K562 (cell line): Measurements from ENCODE around the gene GFOD1. TPM values are rescaled to one million over a fixed set of nuclear protein-coding genes. Genes with fewer than 3 reads are reported as not detected.

ENCODE experiments used
- CTBP1 ChIP-seq: fragments of 450-650 bp; IDR thresholded peaks from 2 replicates; pipeline ENCODE4 v1.6.1; 2016; ENCODE audit warnings: borderline replicate concordance
- ESRRB ChIP-seq: fragments of 250-450 bp; sonication (Bioruptor Pico); IDR thresholded peaks from 2 replicates; pipeline ENCODE4 v1.5.0; 2020; ENCODE audit warnings: mild to moderate bottlenecking, moderate library complexity, borderline replicate concordance
- HDAC8 ChIP-seq: fragments of 450-650 bp; IDR thresholded peaks from 2 replicates; pipeline ENCODE4 v1.6.1; 2016; ENCODE audit warnings: mild to moderate bottlenecking, missing genetic modification characterization, moderate library complexity, missing compliant biosample characterization
- ZBTB17 ChIP-seq: fragments of 450-650 bp; formaldehyde crosslinking; IDR thresholded peaks from 2 replicates; pipeline ENCODE4 v1.4.0; 2020; ENCODE audit warnings: mild to moderate bottlenecking
- ZBTB7A ChIP-seq: IDR thresholded peaks from 2 replicates; pipeline ENCODE4 v1.6.1; 2011; ENCODE audit warnings: low read depth, mild to moderate bottlenecking, low read length, moderate library complexity, borderline replicate concordance; ENCODE audit not compliant: control insufficient read depth
- ZNF143 ChIP-seq: sonication (generic); formaldehyde crosslinking; IDR thresholded peaks from 2 replicates; pipeline ENCODE4 v1.9.0; 2022; ENCODE audit warnings: mild to moderate bottlenecking, missing genetic modification reagents
- ZNF146 ChIP-seq: IDR thresholded peaks from one replicate; pipeline ENCODE4 v1.6.1; 2018; ENCODE audit warnings: missing compliant biosample characterization; ENCODE audit not compliant: unreplicated experiment
- polyA plus RNA-seq, 8 experiments: library from polyadenylated mRNA; depleted of rRNA in 4 of 8; stranded (reverse) in 5 of 8; unstranded in 3 of 8; fragments of >200 nt; fragmentation: Nextera tagmentation in 2 of 8; fragmentation: Illumina TruSeq in 1 of 8; extraction: Ambion mirVana in 2 of 8; extraction: Trizol in 1 of 8; gene quantifications; 2 replicates each; pipeline versions ENCODE4 v1.2.1 to v1.2.3, GENCODE V29; 2011 to 2014; ENCODE audit warnings: inconsistent platforms in 1 of 8, missing spikeins in 1 of 8
- total RNA-seq, 7 experiments: library from RNA; depleted of rRNA in 6 of 7; stranded (reverse); fragments of >200 nt in 6 of 7; fragmentation: Illumina TruSeq in 2 of 7; extraction: Trizol in 2 of 7; gene quantifications; 2 replicates each; pipeline versions ENCODE4 v1.2.1 to v1.2.3, GENCODE V29; 2011 to 2021; ENCODE audit warnings: low replicate concordance in 1 of 7
- TF ChIP-seq, protein P1 (sequence below): IDR thresholded peaks from 3 replicates; pipeline ENCODE4 v1.6.1; 2011; ENCODE audit warnings: borderline replicate concordance, mild to moderate bottlenecking, moderate library complexity; ENCODE audit not compliant: insufficient read length; ENCODE audit errors: extremely low read depth
- TF ChIP-seq, protein P2 (sequence below): sonication (generic); formaldehyde crosslinking; IDR thresholded peaks from 2 replicates; pipeline ENCODE4 v1.8.0; 2022; ENCODE audit warnings: missing genetic modification reagents, mild to moderate bottlenecking, borderline replicate concordance
- TF ChIP-seq, protein P3 (sequence below): sonication (generic); formaldehyde crosslinking; IDR thresholded peaks from 2 replicates; pipeline ENCODE4 v1.8.0; 2023; ENCODE audit warnings: mild to moderate bottlenecking, missing genetic modification reagents
- TF ChIP-seq, protein P4 (sequence below): fragments of 450-650 bp; formaldehyde crosslinking; IDR thresholded peaks from 2 replicates; pipeline ENCODE4 v1.4.0; 2020; ENCODE audit warnings: mild to moderate bottlenecking, moderate library complexity
- TF ChIP-seq, protein P5 (sequence below): fragments of 150-350 bp; conservative IDR thresholded peaks from 2 replicates; pipeline ENCODE4 v1.6.1; 2014; ENCODE audit warnings: low read length
- TF ChIP-seq, protein P6 (sequence below): sonication (generic); formaldehyde crosslinking; IDR thresholded peaks from 2 replicates; pipeline ENCODE4 v1.8.1; 2022; ENCODE audit warnings: missing genetic modification reagents

GFOD1 gene
- total and polyA plus RNA-seq, 9 of the 15 experiments (the other 6 are each of a cell fraction or from before 2014, with no cell fraction given), result 3.8 to 12.0 (median 8.2) TPM

DNA sequence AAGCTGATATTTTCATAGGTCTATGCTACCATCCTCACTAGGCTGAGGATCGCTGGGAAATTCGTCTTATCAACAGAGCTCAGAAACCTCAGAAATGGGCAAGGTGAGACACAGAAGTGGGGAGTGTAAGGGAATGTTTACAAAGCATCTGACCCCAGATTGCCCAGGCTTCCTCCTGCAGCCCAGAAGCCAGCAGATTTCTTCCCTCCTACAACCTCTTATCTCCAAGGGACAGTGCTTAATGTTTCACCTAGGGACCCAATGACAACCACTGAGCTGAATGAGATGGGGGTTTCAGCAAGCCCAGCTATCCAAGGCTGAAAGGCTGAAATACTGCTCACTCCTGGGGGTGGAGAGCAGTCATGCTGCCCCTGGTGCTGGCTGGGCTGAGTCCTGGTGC is 106.6 kb downstream of the GFOD1 start (continued):
- TF ChIP-seq, protein P1, sequence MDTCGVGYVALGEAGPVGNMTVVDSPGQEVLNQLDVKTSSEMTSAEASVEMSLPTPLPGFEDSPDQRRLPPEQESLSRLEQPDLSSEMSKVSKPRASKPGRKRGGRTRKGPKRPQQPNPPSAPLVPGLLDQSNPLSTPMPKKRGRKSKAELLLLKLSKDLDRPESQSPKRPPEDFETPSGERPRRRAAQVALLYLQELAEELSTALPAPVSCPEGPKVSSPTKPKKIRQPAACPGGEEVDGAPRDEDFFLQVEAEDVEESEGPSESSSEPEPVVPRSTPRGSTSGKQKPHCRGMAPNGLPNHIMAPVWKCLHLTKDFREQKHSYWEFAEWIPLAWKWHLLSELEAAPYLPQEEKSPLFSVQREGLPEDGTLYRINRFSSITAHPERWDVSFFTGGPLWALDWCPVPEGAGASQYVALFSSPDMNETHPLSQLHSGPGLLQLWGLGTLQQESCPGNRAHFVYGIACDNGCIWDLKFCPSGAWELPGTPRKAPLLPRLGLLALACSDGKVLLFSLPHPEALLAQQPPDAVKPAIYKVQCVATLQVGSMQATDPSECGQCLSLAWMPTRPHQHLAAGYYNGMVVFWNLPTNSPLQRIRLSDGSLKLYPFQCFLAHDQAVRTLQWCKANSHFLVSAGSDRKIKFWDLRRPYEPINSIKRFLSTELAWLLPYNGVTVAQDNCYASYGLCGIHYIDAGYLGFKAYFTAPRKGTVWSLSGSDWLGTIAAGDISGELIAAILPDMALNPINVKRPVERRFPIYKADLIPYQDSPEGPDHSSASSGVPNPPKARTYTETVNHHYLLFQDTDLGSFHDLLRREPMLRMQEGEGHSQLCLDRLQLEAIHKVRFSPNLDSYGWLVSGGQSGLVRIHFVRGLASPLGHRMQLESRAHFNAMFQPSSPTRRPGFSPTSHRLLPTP, result no peak
- TF ChIP-seq, protein P2, sequence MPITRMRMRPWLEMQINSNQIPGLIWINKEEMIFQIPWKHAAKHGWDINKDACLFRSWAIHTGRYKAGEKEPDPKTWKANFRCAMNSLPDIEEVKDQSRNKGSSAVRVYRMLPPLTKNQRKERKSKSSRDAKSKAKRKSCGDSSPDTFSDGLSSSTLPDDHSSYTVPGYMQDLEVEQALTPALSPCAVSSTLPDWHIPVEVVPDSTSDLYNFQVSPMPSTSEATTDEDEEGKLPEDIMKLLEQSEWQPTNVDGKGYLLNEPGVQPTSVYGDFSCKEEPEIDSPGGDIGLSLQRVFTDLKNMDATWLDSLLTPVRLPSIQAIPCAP (CRISPR knock-in tag), result no peak
- TF ChIP-seq, protein P3, sequence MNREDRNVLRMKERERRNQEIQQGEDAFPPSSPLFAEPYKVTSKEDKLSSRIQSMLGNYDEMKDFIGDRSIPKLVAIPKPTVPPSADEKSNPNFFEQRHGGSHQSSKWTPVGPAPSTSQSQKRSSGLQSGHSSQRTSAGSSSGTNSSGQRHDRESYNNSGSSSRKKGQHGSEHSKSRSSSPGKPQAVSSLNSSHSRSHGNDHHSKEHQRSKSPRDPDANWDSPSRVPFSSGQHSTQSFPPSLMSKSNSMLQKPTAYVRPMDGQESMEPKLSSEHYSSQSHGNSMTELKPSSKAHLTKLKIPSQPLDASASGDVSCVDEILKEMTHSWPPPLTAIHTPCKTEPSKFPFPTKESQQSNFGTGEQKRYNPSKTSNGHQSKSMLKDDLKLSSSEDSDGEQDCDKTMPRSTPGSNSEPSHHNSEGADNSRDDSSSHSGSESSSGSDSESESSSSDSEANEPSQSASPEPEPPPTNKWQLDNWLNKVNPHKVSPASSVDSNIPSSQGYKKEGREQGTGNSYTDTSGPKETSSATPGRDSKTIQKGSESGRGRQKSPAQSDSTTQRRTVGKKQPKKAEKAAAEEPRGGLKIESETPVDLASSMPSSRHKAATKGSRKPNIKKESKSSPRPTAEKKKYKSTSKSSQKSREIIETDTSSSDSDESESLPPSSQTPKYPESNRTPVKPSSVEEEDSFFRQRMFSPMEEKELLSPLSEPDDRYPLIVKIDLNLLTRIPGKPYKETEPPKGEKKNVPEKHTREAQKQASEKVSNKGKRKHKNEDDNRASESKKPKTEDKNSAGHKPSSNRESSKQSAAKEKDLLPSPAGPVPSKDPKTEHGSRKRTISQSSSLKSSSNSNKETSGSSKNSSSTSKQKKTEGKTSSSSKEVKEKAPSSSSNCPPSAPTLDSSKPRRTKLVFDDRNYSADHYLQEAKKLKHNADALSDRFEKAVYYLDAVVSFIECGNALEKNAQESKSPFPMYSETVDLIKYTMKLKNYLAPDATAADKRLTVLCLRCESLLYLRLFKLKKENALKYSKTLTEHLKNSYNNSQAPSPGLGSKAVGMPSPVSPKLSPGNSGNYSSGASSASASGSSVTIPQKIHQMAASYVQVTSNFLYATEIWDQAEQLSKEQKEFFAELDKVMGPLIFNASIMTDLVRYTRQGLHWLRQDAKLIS, result no peak
- TF ChIP-seq HDAC8 (tag), result no peak
- TF ChIP-seq, protein P4, sequence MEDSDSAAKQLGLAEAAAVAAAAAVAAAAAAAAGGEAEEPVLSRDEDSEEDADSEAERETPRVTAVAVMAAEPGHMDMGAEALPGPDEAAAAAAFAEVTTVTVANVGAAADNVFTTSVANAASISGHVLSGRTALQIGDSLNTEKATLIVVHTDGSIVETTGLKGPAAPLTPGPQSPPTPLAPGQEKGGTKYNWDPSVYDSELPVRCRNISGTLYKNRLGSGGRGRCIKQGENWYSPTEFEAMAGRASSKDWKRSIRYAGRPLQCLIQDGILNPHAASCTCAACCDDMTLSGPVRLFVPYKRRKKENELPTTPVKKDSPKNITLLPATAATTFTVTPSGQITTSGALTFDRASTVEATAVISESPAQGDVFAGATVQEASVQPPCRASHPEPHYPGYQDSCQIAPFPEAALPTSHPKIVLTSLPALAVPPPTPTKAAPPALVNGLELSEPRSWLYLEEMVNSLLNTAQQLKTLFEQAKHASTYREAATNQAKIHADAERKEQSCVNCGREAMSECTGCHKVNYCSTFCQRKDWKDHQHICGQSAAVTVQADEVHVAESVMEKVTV (CRISPR knock-in tag), result 0 out of 2 replicates have a peak, but pooled peaks have one; percentile 25
- no peak for TF ChIP-seq ESRRB (CRISPR knock-in tag)
- no peak for TF ChIP-seq ZNF146 (CRISPR knock-in tag)
- TF ChIP-seq, protein P5, sequence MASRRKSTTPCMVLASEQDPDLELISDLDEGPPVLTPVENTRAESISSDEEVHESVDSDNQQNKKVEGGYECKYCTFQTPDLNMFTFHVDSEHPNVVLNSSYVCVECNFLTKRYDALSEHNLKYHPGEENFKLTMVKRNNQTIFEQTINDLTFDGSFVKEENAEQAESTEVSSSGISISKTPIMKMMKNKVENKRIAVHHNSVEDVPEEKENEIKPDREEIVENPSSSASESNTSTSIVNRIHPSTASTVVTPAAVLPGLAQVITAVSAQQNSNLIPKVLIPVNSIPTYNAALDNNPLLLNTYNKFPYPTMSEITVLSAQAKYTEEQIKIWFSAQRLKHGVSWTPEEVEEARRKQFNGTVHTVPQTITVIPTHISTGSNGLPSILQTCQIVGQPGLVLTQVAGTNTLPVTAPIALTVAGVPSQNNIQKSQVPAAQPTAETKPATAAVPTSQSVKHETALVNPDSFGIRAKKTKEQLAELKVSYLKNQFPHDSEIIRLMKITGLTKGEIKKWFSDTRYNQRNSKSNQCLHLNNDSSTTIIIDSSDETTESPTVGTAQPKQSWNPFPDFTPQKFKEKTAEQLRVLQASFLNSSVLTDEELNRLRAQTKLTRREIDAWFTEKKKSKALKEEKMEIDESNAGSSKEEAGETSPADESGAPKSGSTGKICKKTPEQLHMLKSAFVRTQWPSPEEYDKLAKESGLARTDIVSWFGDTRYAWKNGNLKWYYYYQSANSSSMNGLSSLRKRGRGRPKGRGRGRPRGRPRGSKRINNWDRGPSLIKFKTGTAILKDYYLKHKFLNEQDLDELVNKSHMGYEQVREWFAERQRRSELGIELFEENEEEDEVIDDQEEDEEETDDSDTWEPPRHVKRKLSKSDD, result no peak
- TF ChIP-seq ZBTB17 (CRISPR knock-in tag), result 0 out of 2 replicates have a peak, but pooled peaks have one; percentile 27
- no peak for TF ChIP-seq ZNF143
- TF ChIP-seq, protein P6, sequence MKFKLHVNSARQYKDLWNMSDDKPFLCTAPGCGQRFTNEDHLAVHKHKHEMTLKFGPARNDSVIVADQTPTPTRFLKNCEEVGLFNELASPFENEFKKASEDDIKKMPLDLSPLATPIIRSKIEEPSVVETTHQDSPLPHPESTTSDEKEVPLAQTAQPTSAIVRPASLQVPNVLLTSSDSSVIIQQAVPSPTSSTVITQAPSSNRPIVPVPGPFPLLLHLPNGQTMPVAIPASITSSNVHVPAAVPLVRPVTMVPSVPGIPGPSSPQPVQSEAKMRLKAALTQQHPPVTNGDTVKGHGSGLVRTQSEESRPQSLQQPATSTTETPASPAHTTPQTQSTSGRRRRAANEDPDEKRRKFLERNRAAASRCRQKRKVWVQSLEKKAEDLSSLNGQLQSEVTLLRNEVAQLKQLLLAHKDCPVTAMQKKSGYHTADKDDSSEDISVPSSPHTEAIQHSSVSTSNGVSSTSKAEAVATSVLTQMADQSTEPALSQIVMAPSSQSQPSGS (CRISPR knock-in tag), result no peak
- TF ChIP-seq CTBP1, result peak; percentile 99
- TF ChIP-seq ZBTB7A, result no peak
